ENCODE measurements around the gene SHCBP1L. TPM values are rescaled to one million over a fixed set of nuclear protein-coding genes. Genes with fewer than 3 reads are reported as not detected.
A peak's percentile ranks its signal among the peaks of the same experiment; 100 is the strongest.

Gene SHCBP1L
- total RNA-seq, 2 donors from 2014 or later: not detected

- intact Hi-C loops (cut with DNase I): loop anchor here (5.0 kb wide), 1 partner anchor 54 kb away; the partner anchor contains the start of gene LAMC1
- Histone ChIP-seq H3K4me3 (no peak overlapping the region), H3K27me3 (no peaks in the 10 kb centered on the region), H3K27ac (no peak overlapping the region), H3K36me3 (replicated peaks in 1 of 2; ENCODE audit: insufficient read depth in 1 of 2, low read depth in 2 of 2) (no peaks in the 10 kb centered on the region), H3K4me1 (peaks cover 12% of the 10 kb centered on the region), H3K9me3 (no peaks in the 10 kb centered on the region)
- DNase-seq (no peak), ATAC-seq (no peak)
- WGBS, 2 donors: 59 to 62% methylated on average over 4 of the region's 4 CpGs
- TF ChIP-seq CTCF (IDR thresholded peaks at IDR 0.05) (no peak), POLR2A (IDR thresholded peaks at IDR 0.05) (no peak)
These were observed 15.3 kb upstream of the SHCBP1L start for GRCh38 chr1:182968151-182968741.

GRCh38 chr1:182965861-182966260 lies 12.9 kb upstream of the SHCBP1L start:
- WGBS, 2 donors: 79 to 93% methylated on average over 1 of the region's 1 CpG
- Histone ChIP-seq H3K27me3 (no peaks in the 10 kb centered on the region), H3K4me3 (no peak overlapping the region), H3K4me1 (peaks cover 17% of the 10 kb centered on the region), H3K27ac (no peak overlapping the region), H3K9me3 (no peaks in the 10 kb centered on the region), H3K36me3 (replicated peaks in 1 of 2; ENCODE audit: insufficient read depth in 1 of 2, low read depth in 2 of 2) (no peaks in the 10 kb centered on the region)
- no peak for TF ChIP-seq CTCF (IDR thresholded peaks at IDR 0.05)
- DNase-seq: no peak
- ATAC-seq: no peak
- intact Hi-C loops (cut with DNase I): loop anchor here (5.0 kb wide), 1 partner anchor 56 kb away; the partner anchor contains the start of gene LAMC1

- no peak overlapping the region for H3K4me3 ChIP-seq
- H3K27ac ChIP-seq: no peak overlapping the region
- WGBS, 2 donors: 73 to 80% methylated on average over 1 of the region's 1 CpG
- peaks cover 17% of the 10 kb centered on the region for H3K4me1 ChIP-seq
- H3K27me3 ChIP-seq: no peaks in the 10 kb centered on the region
- H3K9me3 ChIP-seq: no peaks in the 10 kb centered on the region
- intact Hi-C loops (cut with DNase I): loop anchor here (5.0 kb wide), 1 partner anchor 57 kb away; the partner anchor contains the start of gene LAMC1
- TF ChIP-seq CTCF (IDR thresholded peaks at IDR 0.05) (no peak), POLR2A (IDR thresholded peaks at IDR 0.05) (no peak)
- ATAC-seq (no peak), DNase-seq (no peak)
- no peaks in the 10 kb centered on the region for H3K36me3 ChIP-seq (replicated peaks in 1 of 2; ENCODE audit: insufficient read depth in 1 of 2, low read depth in 2 of 2)
These were observed 12.1 kb upstream of the SHCBP1L start for GRCh38 chr1:182965096-182965495.

GRCh38 chr1:182962554-182963115 lies 9.7 kb upstream of the SHCBP1L start:
- Histone ChIP-seq H3K4me1 (peaks cover 5% of the 10 kb centered on the region), H3K4me3 (no peak overlapping the region), H3K9me3 (no peaks in the 10 kb centered on the region), H3K27ac (peak overlapping the region in 1 of 4 donors; percentile 53), H3K27me3 (no peaks in the 10 kb centered on the region), H3K36me3 (replicated peaks in 1 of 2; ENCODE audit: insufficient read depth in 1 of 2, low read depth in 2 of 2) (no peaks in the 10 kb centered on the region)
- peak; percentile 100 for ATAC-seq
- WGBS, 2 donors: 6 to 8% methylated on average over 6 of the region's 6 CpGs
- intact Hi-C loops (cut with DNase I): no loop called here
- DNase-seq: peak; percentile 73 to 86 (median 79)
- TF ChIP-seq CTCF (IDR thresholded peaks at IDR 0.05): peak; percentile 77 to 98 (median 94)
- peak in 2 of 3 donors; percentile 22 to 28 for TF ChIP-seq POLR2A (IDR thresholded peaks at IDR 0.05)

GRCh38 chr1:182960046-182960445 lies 7.1 kb upstream of the SHCBP1L start:
- no peak overlapping the region for H3K4me3 ChIP-seq
- 68 to 82% methylated on average over 15 of the region's 15 CpGs for WGBS, 2 donors
- H3K9me3 ChIP-seq: no peaks in the 10 kb centered on the region
- intact Hi-C loops (cut with DNase I): no loop called here
- no peak for DNase-seq
- H3K27ac ChIP-seq: no peak overlapping the region
- H3K27me3 ChIP-seq: no peaks in the 10 kb centered on the region
- no peaks in the 10 kb centered on the region for H3K36me3 ChIP-seq (replicated peaks in 1 of 2; ENCODE audit: insufficient read depth in 1 of 2, low read depth in 2 of 2)
- TF ChIP-seq CTCF (IDR thresholded peaks at IDR 0.05) (no peak), POLR2A (IDR thresholded peaks at IDR 0.05) (no peak)
- ATAC-seq: no peak
- peaks cover 5% of the 10 kb centered on the region for H3K4me1 ChIP-seq
